Medulla oblongata (tissue), 1 donor: Measurements from ENCODE around the gene SCARF1.

Source experiments
- DNase-seq: peaks from one replicate; pipeline ENCODE4 v3.0.0-alpha.2; 2015; ENCODE audit errors: extremely low spot score

Gene SCARF1

GRCh38 chr17:1598399-1599095 is 47.0 kb downstream of the SCARF1 start:
- DNase-seq: no peak

- DNase-seq: no peak
Measured at GRCh38 chr17:1597861-1598342, 47.6 kb downstream of the SCARF1 start.

- no peak for DNase-seq
Measured at GRCh38 chr17:1593630-1593931, 52.0 kb downstream of the SCARF1 start.

GRCh38 chr17:1592751-1593629 is 52.5 kb downstream of the SCARF1 start:
- no peak for DNase-seq

GRCh38 chr17:1591474-1592090 is 54.0 kb downstream of the SCARF1 start:
- DNase-seq: no peak

GRCh38 chr17:1590747-1591473 is 54.6 kb downstream of the SCARF1 start:
- no peak for DNase-seq

GRCh38 chr17:1590029-1590746 is 55.3 kb downstream of the SCARF1 start:
- DNase-seq: peak; percentile 38

GRCh38 chr17:1588821-1589585 is 56.5 kb downstream of the SCARF1 start:
- DNase-seq: peak; percentile 38

- DNase-seq: no peak
Measured at GRCh38 chr17:1584167-1584566, 61.4 kb downstream of the SCARF1 start.
